GM12801 (cell line): ENCODE results near the gene SMG6.

Experiments used
- CTCF ChIP-seq: IDR thresholded peaks from one replicate; pipeline ENCODE4 v1.5.1; 2011; ENCODE audit warnings: control low read depth; ENCODE audit not compliant: insufficient read length; ENCODE audit errors: extremely low read depth

Gene SMG6

GRCh38 chr17:2058586-2059546, 244.7 kb downstream of the SMG6 start:
- TF ChIP-seq CTCF, result no peak

- no peak for TF ChIP-seq CTCF
Observed at GRCh38 chr17:2057760-2058585, 245.6 kb downstream of the SMG6 start.

GRCh38 chr17:2057175-2057759, 246.3 kb downstream of the SMG6 start:
- no peak for TF ChIP-seq CTCF

GRCh38 chr17:2056206-2057174, 247.1 kb downstream of the SMG6 start:
- no peak for TF ChIP-seq CTCF

- no peak for TF ChIP-seq CTCF
Observed at GRCh38 chr17:2055292-2056205, 248.0 kb downstream of the SMG6 start.
